Measurements from ENCODE around the gene POU2F2. TPM values are rescaled to one million over a fixed set of nuclear protein-coding genes. Genes with fewer than 3 reads are reported as not detected.

Gene POU2F2
- total RNA-seq, 1 experiment from 2014 or later: 0.89 TPM

DNA sequence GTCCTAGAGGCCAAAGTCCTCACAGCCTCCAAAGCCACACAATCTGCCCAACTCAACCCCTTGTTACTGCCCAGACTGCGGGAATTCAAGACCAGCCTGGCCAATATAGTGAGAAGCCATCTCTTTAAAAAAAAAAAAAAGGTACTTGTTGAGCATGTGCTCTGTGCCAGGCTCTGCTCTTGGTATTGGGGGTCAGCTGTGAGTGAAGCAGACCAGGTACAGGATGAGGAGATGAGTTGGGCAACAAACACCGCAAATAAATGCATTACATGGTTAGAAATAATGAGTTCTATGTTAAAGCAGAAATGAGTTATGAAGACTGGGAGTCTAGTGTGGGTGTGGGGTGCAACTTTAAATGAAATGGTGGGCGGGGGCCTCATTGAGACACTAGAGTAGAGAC lies 72.1 kb downstream of the POU2F2 start:
- Histone ChIP-seq H4K20me1 (ENCODE audit: insufficient read depth) (no peaks in the 10 kb centered on the region), H3K9me2 (ENCODE audit: insufficient read depth) (no peaks in the 10 kb centered on the region; the same call in 1 of the 2 replicates), H3K36me3 (ENCODE audit: control insufficient read depth in 1 of 2, insufficient read depth in 2 of 2, low read length in 2 of 2) (no peaks in the 10 kb centered on the region), H3K4me3 (replicated peaks in 1 of 2; ENCODE audit: low read depth in 1 of 2, low read length in 2 of 2) (no peak overlapping the region), H3K9ac (ENCODE audit: low read length) (no peak overlapping the region), H3K4me1 (ENCODE audit: control insufficient read depth in 1 of 2, insufficient read depth in 2 of 2, low read length in 2 of 2) (peaks cover 0 to 8% of the 10 kb centered on the region in 2 experiments; a peak in 2 of 4 replicates), H3K4me2 (ENCODE audit: low read length) (no peak overlapping the region), H3K9me3 (ENCODE audit: control insufficient read depth in 1 of 2, insufficient read depth in 1 of 2, low read depth in 1 of 2, low read length in 2 of 2) (no peaks in the 10 kb centered on the region), H3K79me2 (ENCODE audit: insufficient read depth, low read length) (no peaks in the 10 kb centered on the region), H3K27me3 (ENCODE audit: insufficient read depth, low read length) (no peaks in the 10 kb centered on the region), H2AFZ (ENCODE audit: low read depth, low read length, poor library complexity, severe bottlenecking) (no peak overlapping the region), H3K27ac (ENCODE audit: low read depth, low read length) (no peak overlapping the region)
- CTCF ChIA-PET: interaction anchor here (1.0 kb wide), 1 partner anchor 25 kb away, joined by 3 read pairs; no protein-coding TSS in a partner anchor
- BruUV-seq (replicated peaks): no TSS peak
- no peak for DNase-seq (ENCODE audit: low read depth, low spot score)
- POLR2A ChIA-PET: no interaction called here
- intact Hi-C loops (cut with micrococcal nuclease): no loop called here
- TF ChIP-seq REST (IDR thresholded peaks at IDR 0.05; ENCODE audit: low read depth): no peak
- TF ChIP-seq FOSL1 (IDR thresholded peaks at IDR 0.05; ENCODE audit: low read depth): no peak
- TF ChIP-seq ATF3 (IDR thresholded peaks at IDR 0.05): no peak
- no peak for TF ChIP-seq CEBPB (IDR thresholded peaks at IDR 0.05; ENCODE audit: low read depth)
- TF ChIP-seq SIN3A (IDR thresholded peaks at IDR 0.05; ENCODE audit: low read depth): no peak
- no peak for TF ChIP-seq ELF1 (IDR thresholded peaks at IDR 0.05; ENCODE audit: borderline replicate concordance, low read depth)
- TF ChIP-seq ZFX (IDR thresholded peaks at IDR 0.05): no peak
- TF ChIP-seq CBX3 (IDR thresholded peaks at IDR 0.05; ENCODE audit: low read depth): no peak
- no peak for TF ChIP-seq SP1 (IDR thresholded peaks at IDR 0.05; ENCODE audit: low read depth)
- no peak for TF ChIP-seq POLR2A (IDR thresholded peaks at IDR 0.05; ENCODE audit: borderline replicate concordance, extremely low read depth, insufficient read depth, insufficient read length)
- TF ChIP-seq EZH2 (IDR thresholded peaks at IDR 0.05): no peak
- no peak for TF ChIP-seq RAD21 (IDR thresholded peaks at IDR 0.05; ENCODE audit: low read depth)
- no peak for TF ChIP-seq SRF (IDR thresholded peaks at IDR 0.05; ENCODE audit: low read depth)
- no peak for TF ChIP-seq ZBTB33 (IDR thresholded peaks at IDR 0.05; ENCODE audit: extremely low read depth, insufficient replicate concordance, low read length)
- TF ChIP-seq, protein P1, sequence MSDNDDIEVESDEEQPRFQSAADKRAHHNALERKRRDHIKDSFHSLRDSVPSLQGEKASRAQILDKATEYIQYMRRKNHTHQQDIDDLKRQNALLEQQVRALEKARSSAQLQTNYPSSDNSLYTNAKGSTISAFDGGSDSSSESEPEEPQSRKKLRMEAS (IDR thresholded peaks at IDR 0.05): no peak
- no peak for ATAC-seq
- RAD21 ChIA-PET (ENCODE audit: low non-redundant PET in 1 of 2, low total read pairs in 2 of 2, uncharacterized antibody in 2 of 2, unreplicated experiment in 2 of 2): no interaction called here
